Ishikawa (cell line): ENCODE measurements around the gene CPA4.

Experiments used
- CEBPB ChIP-seq: IDR thresholded peaks from 2 replicates; pipeline ENCODE4 v1.6.1; 2012
- CREB1 ChIP-seq: IDR thresholded peaks from 2 replicates; pipeline ENCODE4 v1.6.1; 2012; ENCODE audit warnings: low read depth
- EGR1 ChIP-seq: IDR thresholded peaks from 2 replicates; pipeline ENCODE4 v1.6.1; 2012
- EP300 ChIP-seq: IDR thresholded peaks from 2 replicates; pipeline ENCODE4 v1.6.1; 2012; ENCODE audit warnings: borderline replicate concordance
- FOXM1 ChIP-seq: IDR thresholded peaks from 2 replicates; pipeline ENCODE4 v1.6.1; 2012; ENCODE audit warnings: low read depth, borderline replicate concordance
- NFIC ChIP-seq: IDR thresholded peaks from 2 replicates; pipeline ENCODE4 v1.6.1; 2012
- RAD21 ChIP-seq: IDR thresholded peaks from 2 replicates; pipeline ENCODE4 v1.6.1; 2012; ENCODE audit warnings: low read depth
- TAF1 ChIP-seq: IDR thresholded peaks from 2 replicates; pipeline ENCODE4 v1.6.1; 2012; ENCODE audit warnings: low read depth, mild to moderate bottlenecking
- TCF12 ChIP-seq: IDR thresholded peaks from 2 replicates; pipeline ENCODE4 v1.6.1; 2012; ENCODE audit warnings: low read depth
- TEAD4 ChIP-seq: IDR thresholded peaks from 2 replicates; pipeline ENCODE4 v1.6.1; 2012
- YY1 ChIP-seq: IDR thresholded peaks from 2 replicates; pipeline ENCODE4 v1.6.1; 2012; ENCODE audit warnings: low read depth
- ZBTB7A ChIP-seq: IDR thresholded peaks from 2 replicates; pipeline ENCODE4 v1.6.1; 2012; ENCODE audit warnings: low read depth
- TF ChIP-seq, protein P1 (sequence below): IDR thresholded peaks from 2 replicates; pipeline ENCODE4 v1.6.1; 2012
- TF ChIP-seq, protein P2 (sequence below): IDR thresholded peaks from 2 replicates; pipeline ENCODE4 v1.6.1; 2012; ENCODE audit warnings: low read depth, mild to moderate bottlenecking
- TF ChIP-seq, protein P3 (sequence below): IDR thresholded peaks from 2 replicates; pipeline ENCODE4 v1.6.1; 2012

The CPA4 gene

DNA sequence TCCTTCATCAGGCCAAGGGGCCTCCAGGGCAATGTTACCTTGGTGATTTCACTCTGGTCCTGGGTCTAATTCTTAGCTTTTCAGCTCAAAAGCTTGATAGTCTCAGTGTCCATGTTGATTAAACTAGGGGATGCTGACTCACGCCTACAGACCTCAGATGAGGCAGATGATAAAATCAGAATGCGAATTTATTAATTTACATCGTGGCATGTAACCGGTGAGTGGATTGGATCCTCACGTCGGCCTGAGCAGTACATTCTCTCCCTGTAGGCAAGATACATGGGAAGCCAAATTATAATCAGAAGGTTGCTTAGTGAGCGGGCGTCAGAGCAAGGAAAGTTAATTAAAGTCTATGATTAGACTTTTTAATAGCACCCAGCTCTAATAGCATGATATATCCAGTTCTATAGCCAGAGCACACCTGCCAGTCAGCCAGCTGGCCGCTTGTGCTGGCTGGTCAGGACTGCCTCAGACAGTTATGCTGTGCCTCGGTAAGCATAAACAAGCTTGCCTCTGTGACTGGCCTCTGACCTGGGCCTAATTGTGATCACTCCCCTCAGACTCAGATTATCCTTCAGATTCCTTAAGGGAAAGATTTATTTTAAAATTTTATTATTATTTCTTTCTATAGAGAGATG, 31.5 kb downstream of the CPA4 start:
- no peak for TF ChIP-seq CREB1
- TF ChIP-seq EGR1: no peak
- no peak for TF ChIP-seq YY1
- no peak for TF ChIP-seq ZBTB7A
- TF ChIP-seq NFIC: no peak
- TF ChIP-seq FOXM1: no peak
- no peak for TF ChIP-seq TEAD4
- TF ChIP-seq RAD21: no peak
- TF ChIP-seq, protein P1, sequence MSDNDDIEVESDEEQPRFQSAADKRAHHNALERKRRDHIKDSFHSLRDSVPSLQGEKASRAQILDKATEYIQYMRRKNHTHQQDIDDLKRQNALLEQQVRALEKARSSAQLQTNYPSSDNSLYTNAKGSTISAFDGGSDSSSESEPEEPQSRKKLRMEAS: no peak
- TF ChIP-seq TAF1: no peak
- TF ChIP-seq, protein P2, sequence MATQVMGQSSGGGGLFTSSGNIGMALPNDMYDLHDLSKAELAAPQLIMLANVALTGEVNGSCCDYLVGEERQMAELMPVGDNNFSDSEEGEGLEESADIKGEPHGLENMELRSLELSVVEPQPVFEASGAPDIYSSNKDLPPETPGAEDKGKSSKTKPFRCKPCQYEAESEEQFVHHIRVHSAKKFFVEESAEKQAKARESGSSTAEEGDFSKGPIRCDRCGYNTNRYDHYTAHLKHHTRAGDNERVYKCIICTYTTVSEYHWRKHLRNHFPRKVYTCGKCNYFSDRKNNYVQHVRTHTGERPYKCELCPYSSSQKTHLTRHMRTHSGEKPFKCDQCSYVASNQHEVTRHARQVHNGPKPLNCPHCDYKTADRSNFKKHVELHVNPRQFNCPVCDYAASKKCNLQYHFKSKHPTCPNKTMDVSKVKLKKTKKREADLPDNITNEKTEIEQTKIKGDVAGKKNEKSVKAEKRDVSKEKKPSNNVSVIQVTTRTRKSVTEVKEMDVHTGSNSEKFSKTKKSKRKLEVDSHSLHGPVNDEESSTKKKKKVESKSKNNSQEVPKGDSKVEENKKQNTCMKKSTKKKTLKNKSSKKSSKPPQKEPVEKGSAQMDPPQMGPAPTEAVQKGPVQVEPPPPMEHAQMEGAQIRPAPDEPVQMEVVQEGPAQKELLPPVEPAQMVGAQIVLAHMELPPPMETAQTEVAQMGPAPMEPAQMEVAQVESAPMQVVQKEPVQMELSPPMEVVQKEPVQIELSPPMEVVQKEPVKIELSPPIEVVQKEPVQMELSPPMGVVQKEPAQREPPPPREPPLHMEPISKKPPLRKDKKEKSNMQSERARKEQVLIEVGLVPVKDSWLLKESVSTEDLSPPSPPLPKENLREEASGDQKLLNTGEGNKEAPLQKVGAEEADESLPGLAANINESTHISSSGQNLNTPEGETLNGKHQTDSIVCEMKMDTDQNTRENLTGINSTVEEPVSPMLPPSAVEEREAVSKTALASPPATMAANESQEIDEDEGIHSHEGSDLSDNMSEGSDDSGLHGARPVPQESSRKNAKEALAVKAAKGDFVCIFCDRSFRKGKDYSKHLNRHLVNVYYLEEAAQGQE: no peak

DNA sequence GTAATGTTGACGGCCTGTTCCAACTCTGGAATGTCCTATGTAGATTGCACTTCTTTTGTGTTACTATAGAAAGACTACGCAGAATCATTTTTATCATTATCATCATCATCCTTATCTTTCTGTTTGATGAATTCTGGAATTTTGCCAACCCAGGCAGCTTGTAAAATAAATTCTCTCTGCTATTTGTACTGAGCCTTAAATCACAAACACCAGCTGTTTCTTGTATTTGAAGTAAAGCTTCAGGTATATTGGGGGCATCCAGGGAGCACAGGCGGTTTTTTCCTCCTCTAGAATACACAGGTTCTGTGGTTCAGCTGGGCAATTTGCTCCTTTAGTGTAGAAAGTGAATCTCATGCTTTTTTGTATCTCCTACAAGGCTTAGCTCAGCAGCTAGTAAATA, 36.7 kb downstream of the CPA4 start:
- TF ChIP-seq NFIC (no peak), EP300 (no peak), CREB1 (no peak), TAF1 (no peak), RAD21 (no peak), CEBPB (no peak)

DNA sequence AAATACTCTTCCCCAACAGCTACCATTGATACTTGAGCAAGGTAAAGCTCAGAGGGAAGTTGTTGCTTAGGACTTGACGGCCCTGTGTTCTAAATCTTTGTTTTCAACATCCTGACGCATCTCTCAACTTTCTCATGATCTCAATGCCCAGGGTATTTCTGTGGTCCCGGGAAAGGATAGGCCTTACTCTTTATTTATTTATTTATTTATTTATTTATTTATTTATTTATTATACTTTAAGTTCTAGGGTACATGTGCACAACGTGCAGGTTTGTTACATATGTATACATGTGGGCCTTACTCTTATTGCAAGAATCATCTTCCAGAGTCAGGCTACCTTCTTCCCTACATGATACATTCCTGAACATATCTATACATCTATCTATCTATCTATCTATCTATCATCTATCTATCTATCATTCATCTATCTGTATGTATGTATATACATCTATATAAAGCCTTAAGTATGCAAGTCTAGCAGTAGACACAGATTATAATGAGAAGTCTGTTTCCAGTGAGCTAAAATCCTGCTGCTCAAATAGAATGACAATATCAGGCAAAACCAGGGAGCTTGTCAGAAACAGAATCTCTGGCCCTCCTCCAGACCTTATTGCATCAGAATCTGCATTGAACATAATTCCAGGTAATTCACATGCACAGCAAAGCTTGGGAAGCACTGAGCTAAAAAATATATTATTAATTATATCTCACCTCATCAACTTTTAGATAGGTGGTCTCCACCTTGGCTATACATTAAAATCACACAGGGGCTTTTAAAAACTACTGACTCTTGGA, 39.5 kb downstream of the CPA4 start:
- no peak for TF ChIP-seq FOXM1
- TF ChIP-seq, protein P1: no peak

DNA sequence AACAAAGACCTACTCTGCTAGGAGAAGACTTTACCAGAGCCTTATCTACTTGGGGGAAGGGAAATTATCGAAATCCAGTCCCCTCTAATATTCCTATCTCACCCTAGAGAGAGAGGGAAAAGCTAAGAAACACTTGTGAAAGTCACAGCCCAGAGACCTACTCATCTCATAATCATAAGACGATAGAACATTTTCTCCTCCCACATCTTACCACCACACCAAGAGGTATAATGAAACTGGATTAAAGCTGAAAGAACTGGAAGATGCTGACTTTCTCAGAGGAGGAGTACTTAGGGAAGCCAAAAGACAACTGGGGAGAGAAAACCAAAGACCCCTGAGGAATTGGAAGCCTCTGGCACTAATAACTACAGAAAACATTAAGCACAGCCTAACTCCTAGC, 40.9 kb downstream of the CPA4 start:
- TF ChIP-seq, protein P2: no peak
- no peak for TF ChIP-seq ZBTB7A
- no peak for TF ChIP-seq CREB1
- no peak for TF ChIP-seq YY1
- no peak for TF ChIP-seq TCF12
- TF ChIP-seq, protein P1: no peak
- TF ChIP-seq NFIC: no peak
- TF ChIP-seq FOXM1: no peak
- TF ChIP-seq EP300: no peak
- TF ChIP-seq TAF1: no peak
- TF ChIP-seq TEAD4: no peak
- no peak for TF ChIP-seq EGR1
- TF ChIP-seq RAD21: no peak
- TF ChIP-seq CEBPB: no peak
- TF ChIP-seq, protein P3, sequence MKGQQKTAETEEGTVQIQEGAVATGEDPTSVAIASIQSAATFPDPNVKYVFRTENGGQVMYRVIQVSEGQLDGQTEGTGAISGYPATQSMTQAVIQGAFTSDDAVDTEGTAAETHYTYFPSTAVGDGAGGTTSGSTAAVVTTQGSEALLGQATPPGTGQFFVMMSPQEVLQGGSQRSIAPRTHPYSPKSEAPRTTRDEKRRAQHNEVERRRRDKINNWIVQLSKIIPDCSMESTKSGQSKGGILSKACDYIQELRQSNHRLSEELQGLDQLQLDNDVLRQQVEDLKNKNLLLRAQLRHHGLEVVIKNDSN: no peak

DNA sequence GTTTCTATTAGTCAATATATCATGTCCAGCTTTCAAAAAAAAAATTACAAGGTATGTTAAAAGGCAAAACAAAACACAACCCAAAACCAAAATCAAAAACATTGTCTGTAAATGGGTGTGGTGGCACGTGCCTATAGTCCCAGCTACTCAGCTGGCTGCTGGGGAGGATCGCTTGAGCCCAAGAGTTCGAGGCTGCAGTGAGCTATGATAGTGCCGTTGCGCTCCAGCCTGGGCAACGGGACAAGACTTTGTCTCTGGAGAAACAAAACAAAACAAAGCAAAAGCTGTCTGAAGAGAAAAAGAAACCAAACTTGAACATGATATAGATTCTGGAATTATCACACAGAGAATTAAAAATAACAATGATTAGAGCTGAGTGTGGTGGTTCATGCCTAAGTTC, 41.3 kb downstream of the CPA4 start:
- TF ChIP-seq, protein P3: no peak

DNA sequence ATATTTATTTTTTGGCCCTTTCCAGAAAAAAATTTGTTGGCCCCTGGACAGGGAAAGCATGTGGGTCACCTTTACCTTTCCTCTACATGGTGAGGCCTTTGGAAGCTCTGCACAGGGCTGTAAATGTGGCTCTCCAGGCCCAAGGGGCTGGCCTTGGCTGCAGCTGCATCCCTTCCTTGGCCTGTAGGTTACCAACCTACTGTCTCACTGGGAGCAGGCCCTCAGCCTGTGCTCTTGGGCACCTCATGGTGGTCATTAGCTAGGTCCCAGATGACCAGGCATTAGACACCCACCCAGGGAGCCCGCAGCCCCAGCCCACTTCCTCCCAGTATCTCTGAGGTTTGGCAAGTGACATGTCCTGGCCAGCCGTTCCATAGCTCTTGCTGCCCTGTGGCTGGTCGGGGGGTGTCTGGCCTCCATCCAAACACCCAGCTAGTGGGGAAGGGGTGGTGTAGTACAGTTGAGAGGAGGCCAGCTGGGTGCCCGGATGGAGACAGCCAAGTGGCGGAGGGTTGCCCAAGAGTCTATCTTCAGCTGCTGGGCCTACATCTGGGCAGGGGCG, 44.5 kb downstream of the CPA4 start:
- TF ChIP-seq EP300: no peak
- TF ChIP-seq TCF12: no peak
- TF ChIP-seq ZBTB7A: no peak
- TF ChIP-seq, protein P1: no peak
- no peak for TF ChIP-seq TEAD4
- TF ChIP-seq CEBPB: no peak
- no peak for TF ChIP-seq CREB1
